Activated naive CD4-positive, alpha-beta T cell treated with Interleukin-2 at 50 U/mL for 16 hours (primary cell): ENCODE measurements around the gene VPS52.
"Not testable (repeated sequence)": the region's sequence is repeated elsewhere in the genome, so short reads cannot be mapped to it uniquely, and the experiment has no call there.

Experiments
- DNase-seq: peaks from one replicate; pipeline ENCODE4 v3.0.0-alpha.2; 2020

Gene VPS52

GRCh38 chr6:33248932-33249731 is 22.5 kb downstream of the VPS52 start:
- peak; percentile 97 for DNase-seq

- no peak for DNase-seq
Observed at GRCh38 chr6:33248643-33248931, 23.1 kb downstream of the VPS52 start.

GRCh38 chr6:33247977-33248642 is 23.6 kb downstream of the VPS52 start:
- peak; percentile 93 for DNase-seq

GRCh38 chr6:33243476-33243875 is 28.2 kb downstream of the VPS52 start:
- DNase-seq: no peak

DNA sequence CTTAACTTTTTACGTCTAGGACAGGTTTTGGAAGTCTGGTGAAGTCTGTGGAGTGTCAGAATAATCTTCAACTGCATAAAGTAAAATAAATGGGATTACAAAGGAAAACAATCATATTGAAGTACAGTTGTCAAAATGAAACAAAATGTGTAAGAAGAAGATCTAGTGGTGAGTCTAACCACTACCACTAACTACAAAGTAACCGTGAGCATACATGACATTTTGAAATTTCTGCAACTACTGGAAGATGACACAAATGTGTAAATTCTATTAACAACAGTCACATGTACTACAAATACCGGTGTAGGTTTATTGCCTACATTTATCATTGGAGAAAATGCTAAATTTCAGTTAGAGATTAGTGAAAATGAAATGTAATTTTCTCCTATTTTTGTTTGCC is 29.7 kb downstream of the VPS52 start:
- DNase-seq: no peak

DNA sequence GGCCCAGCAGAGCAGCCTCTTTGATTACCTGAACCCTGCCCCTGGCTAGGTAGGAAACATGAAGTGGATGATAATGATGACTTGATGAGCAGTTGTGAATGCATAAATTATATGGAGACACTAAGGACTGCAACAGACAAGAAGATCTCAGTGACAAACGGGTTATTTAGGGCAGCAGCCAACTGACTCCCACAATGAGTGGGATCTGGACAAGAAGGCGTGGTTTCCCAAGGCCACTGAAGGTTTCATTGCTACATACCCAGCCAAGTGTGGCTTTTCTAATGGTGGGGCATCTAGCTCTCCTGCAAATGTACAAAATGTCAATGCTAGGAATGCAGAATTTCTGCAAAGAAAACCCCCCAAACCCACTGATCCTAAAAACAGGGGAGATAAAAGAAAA is 33.9 kb downstream of the VPS52 start:
- no peak for DNase-seq

GRCh38 chr6:33236852-33237251 is 34.8 kb downstream of the VPS52 start:
- no peak for DNase-seq

- no peak for DNase-seq
Observed at GRCh38 chr6:33236328-33236727, 35.3 kb downstream of the VPS52 start.

- DNase-seq: no peak
Observed at GRCh38 chr6:33235221-33235634, 36.4 kb downstream of the VPS52 start.

DNA sequence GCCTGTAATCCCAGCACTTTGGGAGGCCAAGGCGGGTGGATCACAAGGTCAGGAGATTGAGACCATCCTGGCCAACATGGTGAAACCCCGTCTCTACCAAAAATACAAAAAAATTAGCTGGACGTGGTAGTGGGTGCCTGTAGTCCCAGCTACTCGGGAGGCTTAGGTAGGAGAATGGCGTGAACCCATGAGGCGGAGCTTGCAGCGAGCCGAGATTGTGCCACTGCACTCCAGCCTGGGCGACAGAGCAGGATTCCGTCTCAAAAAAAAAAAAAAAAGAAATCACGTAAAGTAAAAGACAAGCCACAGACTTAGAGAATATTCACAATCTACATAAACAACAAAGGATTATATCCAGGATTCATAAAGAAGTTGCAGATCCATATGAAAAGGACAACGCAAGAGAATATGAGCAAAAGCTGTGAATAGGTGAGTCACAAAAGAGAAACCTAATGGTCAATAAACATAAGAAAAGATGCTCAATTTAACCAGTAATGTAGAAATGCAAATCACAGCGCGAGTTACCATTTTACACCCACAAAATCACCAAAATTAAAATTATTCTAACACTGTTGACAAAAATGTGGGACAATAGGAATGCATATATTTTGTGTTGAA is 45.1 kb downstream of the VPS52 start:
- not testable (repeated sequence) for DNase-seq

DNA sequence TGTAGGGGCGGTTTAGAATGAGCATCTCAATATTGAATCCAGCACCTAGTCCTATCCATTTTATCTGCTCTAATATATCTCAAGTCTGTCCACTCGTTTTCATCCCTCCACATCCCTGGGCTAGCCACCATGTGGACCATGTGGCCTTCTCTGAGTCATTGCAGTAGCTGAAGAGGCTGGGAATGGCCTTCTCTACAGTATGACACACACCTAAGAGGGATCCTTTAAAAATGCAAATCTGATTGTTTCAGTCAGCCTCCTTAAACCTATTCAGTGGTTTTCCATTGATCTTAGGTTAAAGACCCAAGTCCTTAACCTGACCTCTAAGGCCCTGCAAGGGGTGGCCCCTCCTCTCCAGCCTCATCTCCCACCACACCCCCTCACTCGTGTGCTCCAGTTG is 54.0 kb downstream of the VPS52 start:
- DNase-seq: no peak

DNA sequence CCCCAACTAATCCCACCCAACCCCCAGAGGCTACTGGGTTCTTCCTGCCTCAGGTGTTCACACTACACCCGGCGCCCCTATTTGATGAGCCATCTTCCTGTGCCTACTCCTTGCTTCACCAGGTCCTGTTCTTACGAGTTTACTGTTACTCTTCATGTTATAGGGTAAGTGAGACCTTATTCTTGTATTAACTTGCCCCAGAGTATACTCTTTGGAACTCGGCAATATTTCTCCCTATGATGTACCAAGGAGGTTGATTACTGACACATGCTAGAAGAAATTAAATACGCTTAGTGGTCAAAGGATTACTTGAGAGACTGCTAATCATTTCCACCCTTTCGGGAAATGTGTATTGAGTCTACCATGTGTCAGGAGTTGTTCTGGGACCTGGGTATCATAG is 54.4 kb downstream of the VPS52 start:
- DNase-seq: no peak

DNA sequence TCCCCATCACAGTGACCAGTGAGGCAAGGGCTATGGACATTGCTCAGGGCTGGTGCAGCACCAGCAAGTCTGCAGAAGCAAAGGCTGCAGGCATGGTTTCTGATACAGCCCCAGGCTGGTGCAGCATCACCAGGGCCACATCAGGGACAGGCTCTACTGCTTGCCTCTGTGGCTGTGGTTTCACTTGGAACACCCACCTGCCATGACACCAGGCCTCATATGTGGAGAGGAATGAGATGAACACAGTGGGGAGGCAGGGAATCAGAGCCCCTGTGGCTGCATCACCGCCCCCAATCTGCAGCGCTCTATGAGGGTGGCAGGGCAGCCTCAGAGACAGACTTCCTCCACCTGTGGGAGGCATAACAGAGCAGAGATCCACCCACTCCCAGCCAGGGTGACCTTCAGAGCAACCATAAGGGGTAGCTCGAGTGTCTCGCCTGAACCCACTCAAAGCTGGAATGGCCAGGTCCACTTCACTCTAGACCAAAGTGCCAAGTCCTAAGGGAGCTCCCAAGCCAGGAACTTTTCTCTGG is 55.5 kb downstream of the VPS52 start:
- no peak for DNase-seq

DNA sequence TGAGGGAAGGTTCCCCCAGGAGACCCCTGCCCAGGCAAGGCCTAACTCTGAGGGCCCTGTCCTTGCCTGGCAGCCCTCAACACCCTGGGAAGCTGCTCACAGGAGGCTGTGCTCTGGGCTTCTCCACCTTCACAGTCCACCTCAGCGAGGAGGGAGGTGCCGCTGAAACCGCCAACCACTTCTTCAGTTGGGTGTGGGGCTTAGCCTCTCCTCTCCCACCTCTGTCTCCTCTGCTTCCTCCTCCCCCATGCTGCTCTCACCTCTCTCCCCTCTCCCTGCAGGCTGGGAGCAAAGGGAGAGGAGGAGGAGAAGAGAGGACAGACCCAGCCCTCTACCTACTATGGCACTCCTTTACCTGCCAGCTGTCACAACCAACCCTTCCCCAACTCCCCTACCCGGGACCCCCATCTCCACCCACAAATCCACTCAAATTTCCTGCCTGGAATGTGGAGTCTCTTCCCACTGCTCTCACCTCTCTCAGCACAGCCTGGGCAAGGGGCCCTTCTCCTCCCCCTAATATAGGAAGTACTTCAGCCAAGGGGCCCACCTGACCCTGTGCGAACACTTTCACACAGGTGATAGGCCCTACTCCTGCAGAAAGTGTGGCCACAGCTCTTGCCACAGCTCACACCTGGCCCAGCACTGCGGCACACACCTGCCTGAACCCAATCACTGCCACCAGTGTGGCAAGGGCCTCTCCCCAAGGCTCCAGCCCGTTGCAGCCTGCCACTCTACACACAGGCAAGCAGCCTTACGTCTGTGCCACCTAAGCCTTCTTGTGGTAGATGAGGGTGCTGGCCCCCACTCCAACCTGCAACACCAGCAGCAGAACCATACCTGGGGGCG is 56.2 kb downstream of the VPS52 start:
- no peak for DNase-seq

DNA sequence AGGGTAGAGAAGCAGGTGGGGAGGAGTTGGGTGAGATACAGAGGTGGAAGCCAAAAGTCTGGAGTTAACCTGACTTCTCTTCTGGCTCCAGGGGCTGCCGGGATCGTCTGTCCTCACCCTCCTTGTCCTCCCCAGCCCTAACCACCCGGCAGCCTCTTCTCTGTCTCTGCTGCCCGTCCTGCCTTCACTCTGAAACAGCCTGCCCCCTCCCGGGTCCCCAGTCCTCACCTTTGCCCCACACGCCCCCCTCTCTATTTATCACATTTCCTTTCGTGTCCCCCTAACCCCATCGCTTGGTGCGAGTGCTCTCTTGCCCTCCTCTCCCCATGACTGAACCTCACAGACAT is 57.7 kb downstream of the VPS52 start:
- DNase-seq: no peak

GRCh38 chr6:33213166-33213988 is 58.3 kb downstream of the VPS52 start:
- DNase-seq: no peak

DNA sequence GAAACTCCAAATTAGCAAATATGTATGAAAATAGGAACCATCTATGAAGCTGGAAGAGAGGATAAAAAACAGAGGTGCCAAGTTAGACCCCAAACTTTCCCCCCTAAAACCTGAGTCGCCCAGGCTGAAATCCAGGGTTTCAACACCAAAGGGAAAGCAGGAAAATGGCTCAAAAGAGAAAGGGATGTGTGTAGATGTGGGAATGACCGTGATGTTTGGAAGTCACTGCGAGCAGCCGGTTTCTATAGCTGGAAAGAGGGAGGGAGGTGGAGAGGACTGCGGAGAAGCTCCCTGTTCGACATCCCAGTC is 58.9 kb downstream of the VPS52 start:
- no peak for DNase-seq

DNA sequence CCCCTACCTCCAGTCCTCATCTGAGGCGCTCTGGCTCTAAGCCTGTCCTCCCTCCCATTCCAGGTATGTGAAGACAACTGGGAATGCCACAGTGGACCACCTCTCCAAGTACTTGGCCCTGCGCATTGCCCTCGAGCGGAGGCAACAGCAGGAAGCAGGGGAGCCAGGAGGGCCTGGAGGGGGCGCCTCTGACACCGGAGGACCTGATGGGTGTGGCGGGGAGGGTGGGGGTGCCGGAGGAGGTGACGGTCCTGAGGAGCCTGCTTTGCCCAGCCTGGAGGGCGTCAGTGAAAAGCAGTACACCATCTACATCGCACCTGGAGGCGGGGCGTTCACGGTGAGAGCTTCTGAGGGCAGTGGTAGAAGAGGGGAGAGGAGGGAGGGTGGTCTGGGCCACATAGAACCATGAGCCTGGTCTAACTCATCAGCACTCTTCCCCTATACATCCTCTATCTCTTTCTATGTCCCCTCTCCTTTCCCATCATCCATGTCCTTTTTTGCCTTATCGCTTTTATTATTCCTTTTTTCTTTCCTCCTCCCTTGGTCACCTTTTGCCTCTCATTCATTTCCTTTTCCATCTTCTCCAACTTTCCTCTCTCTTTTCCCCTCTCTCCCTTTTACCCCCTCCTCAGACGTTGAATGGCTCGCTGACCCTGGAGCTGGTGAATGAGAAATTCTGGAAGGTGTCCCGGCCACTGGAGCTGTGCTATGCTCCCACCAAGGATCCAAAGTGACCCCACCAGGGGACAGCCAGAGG is 59.8 kb downstream of the VPS52 start:
- DNase-seq: no peak

- DNase-seq: no peak
Observed at GRCh38 chr6:33211136-33211535, 60.5 kb downstream of the VPS52 start.

GRCh38 chr6:33209856-33210255 is 61.8 kb downstream of the VPS52 start:
- DNase-seq: no peak

DNA sequence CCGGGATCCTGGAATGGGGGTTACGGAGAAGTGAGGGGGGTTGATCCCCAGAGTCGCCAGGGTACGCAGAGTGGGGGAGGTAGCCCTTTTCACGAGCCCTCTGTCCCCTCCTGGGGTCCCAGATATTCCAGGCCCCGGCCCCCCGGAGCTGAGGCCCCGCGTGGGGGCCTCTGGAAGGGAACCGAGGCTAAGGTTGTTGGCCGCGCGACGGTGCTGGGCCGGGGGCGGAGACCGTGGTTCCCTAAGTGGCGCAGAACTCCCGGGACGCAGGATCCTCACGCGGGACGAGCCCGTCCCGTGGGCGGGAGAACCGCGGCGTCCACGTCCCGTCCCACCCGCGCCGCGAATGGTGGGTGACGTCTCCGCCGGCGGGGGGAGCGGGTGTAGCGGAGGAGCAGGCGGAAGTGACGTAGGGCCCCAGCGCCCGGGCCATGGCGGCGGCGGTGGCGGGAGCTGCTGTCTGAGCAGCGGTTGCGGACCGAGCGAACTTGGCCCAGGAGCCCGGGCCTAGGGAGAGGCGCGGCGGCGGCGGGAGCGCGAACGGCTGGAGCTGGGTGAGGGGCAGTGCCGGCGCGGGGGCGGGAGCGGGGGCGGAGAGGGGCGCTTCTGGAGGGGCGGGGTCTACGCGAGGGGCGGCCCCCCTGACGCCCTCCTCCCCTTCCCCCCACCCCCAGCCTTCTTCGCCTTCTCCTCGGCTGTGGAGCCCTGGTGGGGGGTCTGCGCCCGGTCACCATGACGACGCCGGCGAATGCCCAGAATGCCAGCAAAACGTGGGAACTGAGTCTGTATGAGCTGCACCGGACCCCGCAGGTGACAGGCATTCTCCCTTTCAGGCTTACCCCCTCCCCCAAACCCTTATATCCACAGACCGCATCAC is 63.3 kb downstream of the VPS52 start, which contains the start of gene RING1:
RING1 (plus strand) TSS at position 410 of the 877 bp plus-strand sequence; CDS start at position 733, 323 bp downstream.
- peak; percentile 86 for DNase-seq
